Caco-2 (cell line): ENCODE results near the gene IQSEC3. TPM values are rescaled to one million over a fixed set of nuclear protein-coding genes. Genes with fewer than 3 reads are reported as not detected.
"Not testable (repeated sequence)": the region's sequence is repeated elsewhere in the genome, so short reads cannot be mapped to it uniquely, and the experiment has no call there.

Experiments used
- BruUV-seq: library from RNA; stranded (reverse); fragments of 400-500 nt; replicated peaks from 2 replicates; lab custom pipeline; 2021; lab: Mats Ljungman, UMichigan
- CTCF ChIA-PET: fragments of 300-600 bp; sonication (Branson Sonifier 250); formaldehyde crosslinking; loops from one replicate; lab custom pipeline; 2022; ENCODE audit warnings: antibody characterized with exemption; lab: Charles Lee
- POLR2A ChIA-PET: fragments of 300-600 bp; sonication (Branson Sonifier 250); formaldehyde crosslinking; loops from one replicate; lab custom pipeline; 2022; ENCODE audit warnings: antibody characterized with exemption; lab: Charles Lee
- DNase-seq, 2 experiments: peaks; one replicate each; pipeline versions ENCODE4 v3.0.0 to v3.0.0-alpha.2; 2020 to 2022
- H3K27me3 ChIP-seq: replicated peaks from 2 replicates; pipeline ENCODE4 v1.6.0; 2011; ENCODE audit warnings: low read length; ENCODE audit not compliant: control insufficient read depth, insufficient read depth
- H3K36me3 ChIP-seq: 2 replicates; pipeline ENCODE4 v1.5.1; 2011; ENCODE audit warnings: low read length; ENCODE audit not compliant: control insufficient read depth, insufficient read depth
- H3K4me1 ChIP-seq: fragments of 250-450 bp; sonication (Bioruptor Pico); 2 replicates; pipeline ENCODE4 v1.5.1; 2020; ENCODE audit warnings: mild to moderate bottlenecking
- H3K4me3 ChIP-seq: 2 replicates; pipeline ENCODE4 v1.5.1; 2011; ENCODE audit warnings: low read depth, mild to moderate bottlenecking, control low read depth, low read length
- H3K9me3 ChIP-seq: fragments of 250-450 bp; sonication (Bioruptor Pico); 2 replicates; pipeline ENCODE4 v1.5.1; 2020; ENCODE audit warnings: mild to moderate bottlenecking, moderate library complexity
- H3K27ac Mint-ChIP-seq: one replicate; pipeline ENCODE4 v1.8.0; 2022; ENCODE audit warnings: mixed read lengths; ENCODE audit not compliant: unreplicated experiment
- H3K27me3 Mint-ChIP-seq: one replicate; pipeline ENCODE4 v1.8.0; 2022; ENCODE audit warnings: mixed read lengths; ENCODE audit not compliant: insufficient read depth, unreplicated experiment
- H3K36me3 Mint-ChIP-seq: one replicate; pipeline ENCODE4 v1.8.0; 2022; ENCODE audit warnings: mild to moderate bottlenecking, mixed read lengths; ENCODE audit not compliant: insufficient read depth, unreplicated experiment
- H3K4me1 Mint-ChIP-seq: one replicate; pipeline ENCODE4 v1.8.0; 2022; ENCODE audit warnings: low read depth, mixed read lengths; ENCODE audit not compliant: unreplicated experiment
- H3K4me3 Mint-ChIP-seq: one replicate; pipeline ENCODE4 v1.8.0; 2022; ENCODE audit warnings: mild to moderate bottlenecking, moderate library complexity, mixed read lengths; ENCODE audit not compliant: unreplicated experiment
- H3K9me3 Mint-ChIP-seq: one replicate; pipeline ENCODE4 v1.8.0; 2022; ENCODE audit warnings: mixed read lengths; ENCODE audit not compliant: unreplicated experiment
- intact Hi-C: fragments of 100-400 bp; cut with micrococcal nuclease; formaldehyde crosslinking; loops from one replicate; pipeline ENCODE4 v1.10.0; 2022; ENCODE audit not compliant: unreplicated experiment
- total RNA-seq: library from RNA; stranded (reverse); gene quantifications from 2 replicates; pipeline ENCODE4 v1.2.3, GENCODE V29; 2022

The IQSEC3 gene
- total RNA-seq, 1 experiment from 2014 or later: 0.59 TPM

GRCh38 chr12:69677-70076 is 3.1 kb downstream of the IQSEC3 start:
- H3K36me3 ChIP-seq, H3K9me3 Mint-ChIP-seq, POLR2A ChIA-PET, H3K4me3 ChIP-seq, H3K27ac Mint-ChIP-seq, CTCF ChIA-PET, DNase-seq, intact Hi-C loops, H3K9me3 ChIP-seq, H3K4me1 ChIP-seq, H3K36me3 Mint-ChIP-seq, BruUV-seq, H3K4me1 Mint-ChIP-seq, H3K27me3 ChIP-seq, H3K4me3 Mint-ChIP-seq: not testable (repeated sequence)
- H3K27me3 Mint-ChIP-seq: peaks cover 31% of the 10 kb centered on the region

GRCh38 chr12:70541-70940 is 4.0 kb downstream of the IQSEC3 start:
- H3K9me3 ChIP-seq, H3K4me3 ChIP-seq, BruUV-seq, H3K27ac Mint-ChIP-seq, H3K27me3 ChIP-seq, intact Hi-C loops, CTCF ChIA-PET, H3K9me3 Mint-ChIP-seq, H3K4me1 Mint-ChIP-seq, H3K4me1 ChIP-seq, H3K36me3 Mint-ChIP-seq, POLR2A ChIA-PET, DNase-seq, H3K36me3 ChIP-seq, H3K4me3 Mint-ChIP-seq: not testable (repeated sequence)
- peaks cover 25% of the 10 kb centered on the region for H3K27me3 Mint-ChIP-seq

GRCh38 chr12:72018-72417 is 5.5 kb downstream of the IQSEC3 start:
- H3K9me3 ChIP-seq, H3K36me3 Mint-ChIP-seq, DNase-seq, H3K36me3 ChIP-seq, H3K27me3 ChIP-seq, intact Hi-C loops, H3K4me1 ChIP-seq, CTCF ChIA-PET, H3K4me3 Mint-ChIP-seq, POLR2A ChIA-PET, H3K4me3 ChIP-seq, H3K9me3 Mint-ChIP-seq, H3K4me1 Mint-ChIP-seq, BruUV-seq, H3K27ac Mint-ChIP-seq: not testable (repeated sequence)
- peaks cover 22% of the 10 kb centered on the region for H3K27me3 Mint-ChIP-seq

- H3K4me1 ChIP-seq, POLR2A ChIA-PET, H3K36me3 ChIP-seq, CTCF ChIA-PET, BruUV-seq, H3K27me3 ChIP-seq, H3K36me3 Mint-ChIP-seq, H3K9me3 Mint-ChIP-seq, H3K27ac Mint-ChIP-seq, H3K9me3 ChIP-seq, H3K4me3 Mint-ChIP-seq, DNase-seq, H3K4me1 Mint-ChIP-seq, intact Hi-C loops, H3K4me3 ChIP-seq: not testable (repeated sequence)
- H3K27me3 Mint-ChIP-seq: peaks cover 12% of the 10 kb centered on the region
Measured at GRCh38 chr12:74420-75190, 8.0 kb downstream of the IQSEC3 start.

- H3K4me3 Mint-ChIP-seq, H3K4me1 ChIP-seq, CTCF ChIA-PET, H3K27me3 ChIP-seq, H3K36me3 Mint-ChIP-seq, H3K27me3 Mint-ChIP-seq, H3K4me1 Mint-ChIP-seq, DNase-seq, H3K9me3 Mint-ChIP-seq, H3K27ac Mint-ChIP-seq, intact Hi-C loops, H3K9me3 ChIP-seq, POLR2A ChIA-PET, BruUV-seq, H3K36me3 ChIP-seq, H3K4me3 ChIP-seq: not testable (repeated sequence)
Measured at GRCh38 chr12:75541-75940, 9.0 kb downstream of the IQSEC3 start.

GRCh38 chr12:76102-76501 is 9.5 kb downstream of the IQSEC3 start:
- CTCF ChIA-PET, H3K4me1 Mint-ChIP-seq, H3K9me3 ChIP-seq, H3K27me3 ChIP-seq, H3K27ac Mint-ChIP-seq, H3K4me1 ChIP-seq, H3K36me3 ChIP-seq, H3K4me3 ChIP-seq, intact Hi-C loops, H3K9me3 Mint-ChIP-seq, POLR2A ChIA-PET, H3K4me3 Mint-ChIP-seq, DNase-seq, H3K27me3 Mint-ChIP-seq, H3K36me3 Mint-ChIP-seq, BruUV-seq: not testable (repeated sequence)

GRCh38 chr12:76551-76950 is 10.0 kb downstream of the IQSEC3 start:
- H3K27me3 Mint-ChIP-seq: peaks cover 13% of the 10 kb centered on the region
- POLR2A ChIA-PET: not testable (repeated sequence)

More at GRCh38 chr12:76551-76950, 10.0 kb downstream of the IQSEC3 start:
- H3K9me3 Mint-ChIP-seq, H3K4me3 ChIP-seq, H3K9me3 ChIP-seq, H3K27ac Mint-ChIP-seq, H3K36me3 Mint-ChIP-seq, H3K4me3 Mint-ChIP-seq, H3K4me1 ChIP-seq, CTCF ChIA-PET, intact Hi-C loops, H3K27me3 ChIP-seq, H3K4me1 Mint-ChIP-seq, H3K36me3 ChIP-seq, DNase-seq, BruUV-seq: not testable (repeated sequence)
